NCI-H1092 (cell line): ENCODE data around the gene NDUFA12.

Experiments used
- DNase-seq: peaks from one replicate; lab custom pipeline; 2025; lab: John Stamatoyannopoulos, UW

The NDUFA12 gene

GRCh38 chr12:94940771-94941170 lies 62.7 kb downstream of the NDUFA12 start:
- no peak for DNase-seq

- DNase-seq: no peak
Measured at GRCh38 chr12:94938583-94938982, 64.9 kb downstream of the NDUFA12 start.

GRCh38 chr12:94930772-94931171 lies 72.7 kb downstream of the NDUFA12 start:
- DNase-seq: no peak

- no peak for DNase-seq
Measured at GRCh38 chr12:94930216-94930654, 73.3 kb downstream of the NDUFA12 start.

GRCh38 chr12:94929780-94930179 lies 73.7 kb downstream of the NDUFA12 start:
- DNase-seq: no peak

- DNase-seq: no peak
Measured at GRCh38 chr12:94925729-94926128, 77.8 kb downstream of the NDUFA12 start.

GRCh38 chr12:94925206-94925605 lies 78.3 kb downstream of the NDUFA12 start:
- DNase-seq: no peak

- DNase-seq: no peak
Measured at GRCh38 chr12:94922561-94922960, 80.9 kb downstream of the NDUFA12 start.
